BLaER1 treated with 17β-estradiol and CSF1 and Interleukin-3, amounts not matched to agents 10 nM and 100 nM (cell line): ENCODE measurements around the gene GFPT2.
A peak's percentile ranks its signal among the peaks of the same experiment; 100 is the strongest.

Experiments used
- H3K27ac ChIP-seq, 11 experiments: shearing (Covaris generic); formaldehyde crosslinking; 2 replicates each; pipeline ENCODE4 v1.8.1; 2022
- H3K27me3 ChIP-seq, 11 experiments: shearing (Covaris generic); formaldehyde crosslinking; 2 replicates each; pipeline ENCODE4 v1.8.1; 2022
- H3K36me3 ChIP-seq, 11 experiments: shearing (Covaris generic); formaldehyde crosslinking; 2 replicates each; pipeline ENCODE4 v1.8.1; 2022
- H3K4me1 ChIP-seq, 10 experiments: shearing (Covaris generic); formaldehyde crosslinking; 2 replicates each; pipeline ENCODE4 v1.8.1; 2022
- H3K4me2 ChIP-seq, 11 experiments: shearing (Covaris generic); formaldehyde crosslinking; 2 replicates each; pipeline ENCODE4 v1.8.1; 2022
- H3K4me3 ChIP-seq, 10 experiments: shearing (Covaris generic); formaldehyde crosslinking; 2 replicates each; pipeline ENCODE4 v1.8.1; 2022
- H3K9ac ChIP-seq, 11 experiments: shearing (Covaris generic); formaldehyde crosslinking; 2 replicates each; pipeline ENCODE4 v1.8.1; 2022
- H3K9me3 ChIP-seq, 11 experiments: shearing (Covaris generic); formaldehyde crosslinking; replicated peaks in 1 of 11; 2 replicates each; pipeline ENCODE4 v1.8.1; 2022
- H4K20me1 ChIP-seq, 11 experiments: shearing (Covaris generic); formaldehyde crosslinking; 2 replicates each; pipeline ENCODE4 v1.8.1; 2022
- Cebpa-rat ChIP-seq, 11 experiments: shearing (Covaris generic); IDR thresholded peaks; 2 replicates each; pipeline ENCODE4 v1.8.1; 2022

GFPT2 gene

DNA sequence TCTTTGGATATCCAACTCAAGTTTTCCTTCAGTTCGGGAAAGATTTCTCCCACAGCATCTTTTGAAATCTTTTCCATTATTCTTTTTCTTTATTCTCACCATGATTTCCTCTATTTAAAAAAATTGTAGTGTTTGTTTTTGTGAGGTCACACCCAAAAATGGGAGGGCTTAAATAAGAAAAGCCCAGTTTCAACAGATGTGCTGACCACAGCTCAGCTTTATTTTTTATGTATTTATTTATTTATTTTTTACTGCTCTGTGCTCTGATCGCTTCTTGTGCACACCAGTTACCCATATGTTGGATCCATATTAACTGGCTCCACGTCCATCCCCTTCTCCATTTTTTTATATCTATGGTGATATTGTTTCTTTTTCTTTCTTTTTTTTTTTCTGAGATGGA is 20.3 kb downstream of the GFPT2 start:
- H3K36me3 ChIP-seq = no peaks in the 10 kb centered on the region
- no peak overlapping the region for H3K4me2 ChIP-seq
- H3K4me1 ChIP-seq = peaks cover 0 to 15% (median 6%) of the 10 kb centered on the region in 10 experiments; a peak in 12 of 20 replicates
- no peak overlapping the region for H3K9ac ChIP-seq
- TF ChIP-seq Cebpa-rat (IDR thresholded peaks at IDR 0.05) = no peak
- H3K27me3 ChIP-seq = no peaks in the 10 kb centered on the region
- no peak overlapping the region for H3K4me3 ChIP-seq
- no peaks in the 10 kb centered on the region for H4K20me1 ChIP-seq
- no peaks in the 10 kb centered on the region for H3K9me3 ChIP-seq
- H3K27ac ChIP-seq = no peak overlapping the region

DNA sequence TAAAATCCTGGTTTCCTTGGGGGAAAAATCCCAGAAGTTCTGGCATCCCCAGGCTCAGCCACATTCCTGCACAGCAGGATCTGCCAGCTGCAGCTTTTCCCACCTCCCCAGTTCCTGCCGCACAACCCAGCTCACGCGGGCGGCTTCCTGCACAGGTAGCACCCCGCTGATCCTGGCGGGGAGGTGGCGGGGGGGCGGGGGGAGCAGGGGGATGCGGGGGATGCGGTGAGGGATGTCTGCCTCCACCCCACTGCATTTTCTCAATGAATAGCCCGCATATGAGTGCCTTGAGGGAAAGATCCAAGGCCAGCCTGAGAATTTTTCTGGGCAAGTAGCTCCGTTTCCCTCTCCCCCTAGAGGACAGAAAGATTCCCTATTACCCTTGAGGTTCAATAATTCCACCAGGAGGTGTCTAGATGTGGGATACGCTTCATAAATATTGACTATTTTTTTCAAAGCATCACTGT is 21.1 kb downstream of the GFPT2 start:
- no peaks in the 10 kb centered on the region for H3K36me3 ChIP-seq
- no peaks in the 10 kb centered on the region for H4K20me1 ChIP-seq
- H3K9me3 ChIP-seq = no peaks in the 10 kb centered on the region
- no peak overlapping the region for H3K27ac ChIP-seq
- no peaks in the 10 kb centered on the region for H3K27me3 ChIP-seq
- no peak for TF ChIP-seq Cebpa-rat (IDR thresholded peaks at IDR 0.05)
- peaks cover 0 to 15% (median 6%) of the 10 kb centered on the region in 10 experiments; a peak in 12 of 20 replicates for H3K4me1 ChIP-seq
- H3K4me3 ChIP-seq = no peak overlapping the region
- H3K9ac ChIP-seq = no peak overlapping the region
- no peak overlapping the region for H3K4me2 ChIP-seq

DNA sequence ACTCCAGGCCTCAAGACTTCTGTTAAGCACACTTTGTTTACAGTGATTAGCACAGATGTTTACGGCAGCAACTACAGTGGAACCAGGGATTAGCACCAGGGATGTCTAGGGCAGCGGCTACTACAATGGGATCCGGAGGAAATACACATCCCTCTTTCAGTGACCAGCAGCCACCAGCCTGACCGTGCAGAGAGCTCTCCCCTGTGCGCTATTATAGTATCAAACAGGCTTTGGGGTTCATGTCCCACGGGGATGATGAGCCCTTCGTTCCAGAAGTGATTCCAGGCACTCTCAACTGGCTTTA is 21.5 kb downstream of the GFPT2 start:
- H3K9ac ChIP-seq = no peak overlapping the region
- H3K4me3 ChIP-seq = no peak overlapping the region
- peaks cover 0 to 12% (median 6%) of the 10 kb centered on the region in 10 experiments; a peak in 12 of 20 replicates for H3K4me1 ChIP-seq
- no peak for TF ChIP-seq Cebpa-rat (IDR thresholded peaks at IDR 0.05)
- no peaks in the 10 kb centered on the region for H3K27me3 ChIP-seq
- H3K4me2 ChIP-seq = no peak overlapping the region
- no peaks in the 10 kb centered on the region for H4K20me1 ChIP-seq
- no peaks in the 10 kb centered on the region for H3K9me3 ChIP-seq
- H3K27ac ChIP-seq = no peak overlapping the region
- no peaks in the 10 kb centered on the region for H3K36me3 ChIP-seq

DNA sequence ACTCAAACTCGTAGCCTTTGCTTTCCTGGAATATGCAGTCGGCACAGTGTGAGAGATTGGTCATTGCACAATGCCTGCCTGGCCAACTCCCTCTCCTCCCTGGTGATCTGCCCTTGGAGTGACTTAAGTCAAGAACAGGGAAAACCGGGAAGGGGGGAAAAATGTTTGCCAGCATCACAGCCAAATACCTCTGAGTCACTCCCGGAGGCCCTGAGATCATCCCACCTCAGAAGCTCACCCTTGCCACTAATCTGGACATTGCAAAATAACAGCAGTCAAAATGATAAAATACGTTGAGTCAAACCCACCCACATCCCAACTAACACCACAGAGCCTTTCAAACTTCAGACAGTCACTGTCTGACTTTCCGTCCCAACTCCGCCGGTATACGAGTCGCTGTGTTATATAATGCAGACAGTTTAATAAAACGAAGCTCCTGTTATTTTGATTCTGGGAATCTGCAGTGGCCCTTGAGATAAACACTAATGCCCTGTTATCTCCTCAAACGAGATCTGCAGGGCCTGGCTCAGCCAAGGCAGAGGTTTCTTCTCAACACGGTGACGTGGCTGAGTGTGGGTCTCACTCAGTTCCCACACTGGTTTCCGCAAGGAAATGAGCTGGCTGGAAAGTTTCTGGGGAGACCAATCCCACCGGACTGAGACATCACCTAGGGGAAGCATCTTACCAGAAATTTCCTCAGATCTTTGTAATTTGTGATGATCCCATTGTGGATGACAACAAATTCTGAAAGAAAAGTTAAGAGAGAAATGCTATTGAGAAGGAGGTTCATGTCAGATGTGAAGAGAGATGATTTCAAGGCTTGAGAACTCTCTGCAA is 22.1 kb downstream of the GFPT2 start:
- Histone ChIP-seq H3K27me3 (no peaks in the 10 kb centered on the region), H3K4me1 (peaks cover 0 to 11% (median 6%) of the 10 kb centered on the region in 10 experiments; a peak in 12 of 20 replicates), H3K4me3 (no peak overlapping the region), H3K9me3 (no peaks in the 10 kb centered on the region), H3K9ac (no peak overlapping the region), H4K20me1 (no peaks in the 10 kb centered on the region), H3K4me2 (no peak overlapping the region), H3K36me3 (no peaks in the 10 kb centered on the region), H3K27ac (no peak overlapping the region)
- TF ChIP-seq Cebpa-rat (IDR thresholded peaks at IDR 0.05) = no peak

GRCh38 chr5:180330270-180330648 is 22.9 kb downstream of the GFPT2 start:
- H3K27ac ChIP-seq = no peak overlapping the region
- no peaks in the 10 kb centered on the region for H3K27me3 ChIP-seq
- no peak for TF ChIP-seq Cebpa-rat (IDR thresholded peaks at IDR 0.05)
- no peaks in the 10 kb centered on the region for H3K36me3 ChIP-seq
- H3K9me3 ChIP-seq = no peaks in the 10 kb centered on the region
- no peak overlapping the region for H3K4me3 ChIP-seq
- no peak overlapping the region for H3K4me2 ChIP-seq
- peaks cover 0 to 11% (median 6%) of the 10 kb centered on the region in 10 experiments; a peak in 12 of 20 replicates for H3K4me1 ChIP-seq
- H3K9ac ChIP-seq = no peak overlapping the region
- H4K20me1 ChIP-seq = no peaks in the 10 kb centered on the region

GRCh38 chr5:180329606-180330269 is 23.4 kb downstream of the GFPT2 start:
- H3K36me3 ChIP-seq = no peaks in the 10 kb centered on the region
- no peak overlapping the region for H3K27ac ChIP-seq
- H3K9me3 ChIP-seq = no peaks in the 10 kb centered on the region
- H3K4me1 ChIP-seq = peaks cover 0 to 11% (median 6%) of the 10 kb centered on the region in 10 experiments; a peak in 12 of 20 replicates
- H3K27me3 ChIP-seq = no peaks in the 10 kb centered on the region
- H3K4me2 ChIP-seq = no peak overlapping the region
- H4K20me1 ChIP-seq = no peaks in the 10 kb centered on the region
- H3K9ac ChIP-seq = no peak overlapping the region
- H3K4me3 ChIP-seq = no peak overlapping the region
- no peak for TF ChIP-seq Cebpa-rat (IDR thresholded peaks at IDR 0.05)

- no peaks in the 10 kb centered on the region for H3K9me3 ChIP-seq
- peaks cover 0 to 11% (median 6%) of the 10 kb centered on the region in 10 experiments; a peak in 12 of 20 replicates for H3K4me1 ChIP-seq
- no peak overlapping the region for H3K4me3 ChIP-seq
- H4K20me1 ChIP-seq = no peaks in the 10 kb centered on the region
- no peaks in the 10 kb centered on the region for H3K27me3 ChIP-seq
- H3K27ac ChIP-seq = no peak overlapping the region
- H3K4me2 ChIP-seq = no peak overlapping the region
- no peak overlapping the region for H3K9ac ChIP-seq
- no peak for TF ChIP-seq Cebpa-rat (IDR thresholded peaks at IDR 0.05)
- no peaks in the 10 kb centered on the region for H3K36me3 ChIP-seq
These were observed 24.0 kb downstream of the GFPT2 start for GRCh38 chr5:180329138-180329435.

DNA sequence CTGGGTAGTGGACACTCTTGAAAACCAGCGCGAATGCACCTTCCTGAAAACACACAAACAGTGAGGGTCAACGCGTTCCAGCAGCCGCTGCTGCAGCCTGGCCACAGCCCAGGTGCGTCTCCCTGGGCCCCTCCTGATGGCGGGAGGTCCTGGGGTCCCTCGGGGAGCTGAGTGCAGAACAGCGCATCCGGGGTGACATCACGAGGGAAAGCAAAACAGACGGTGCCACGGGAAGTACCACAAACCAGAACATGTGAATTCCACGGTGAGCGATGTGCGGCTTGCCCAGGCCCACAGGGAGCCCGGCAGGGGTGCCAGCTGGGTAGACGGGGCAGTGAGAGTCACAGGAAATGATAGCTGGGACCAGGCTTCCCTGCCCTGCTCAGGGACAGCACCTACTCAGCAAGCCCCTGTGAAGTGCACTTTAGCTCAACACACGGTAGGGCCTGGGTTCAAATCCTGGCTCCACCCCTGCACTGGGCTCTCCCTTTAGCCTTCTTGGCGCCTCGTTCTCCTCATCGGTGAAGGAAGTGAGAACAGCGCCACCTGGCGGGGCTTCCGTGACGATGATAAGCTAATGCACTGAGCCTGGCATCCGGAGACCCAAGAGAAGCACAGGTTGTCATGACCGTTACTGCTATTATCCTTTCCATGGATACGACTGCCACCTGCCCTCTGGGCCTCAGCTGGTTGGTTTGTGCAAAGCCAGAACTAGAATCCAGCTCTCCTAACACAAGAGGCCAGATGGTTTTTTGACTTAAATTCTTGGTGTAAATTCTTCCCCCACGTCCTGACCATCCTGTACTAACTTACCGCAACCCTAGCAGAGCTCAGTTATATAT is 24.6 kb downstream of the GFPT2 start:
- Histone ChIP-seq H3K27me3 (no peaks in the 10 kb centered on the region), H4K20me1 (no peaks in the 10 kb centered on the region), H3K36me3 (no peaks in the 10 kb centered on the region), H3K4me2 (peak overlapping the region; percentile 22 to 62 (median 43); a peak in 19 of 22 replicates), H3K9me3 (no peaks in the 10 kb centered on the region), H3K4me3 (no peak overlapping the region), H3K27ac (no peak overlapping the region), H3K4me1 (peaks cover 0 to 11% (median 5%) of the 10 kb centered on the region in 10 experiments; a peak in 11 of 20 replicates), H3K9ac (no peak overlapping the region)
- no peak for TF ChIP-seq Cebpa-rat (IDR thresholded peaks at IDR 0.05)

DNA sequence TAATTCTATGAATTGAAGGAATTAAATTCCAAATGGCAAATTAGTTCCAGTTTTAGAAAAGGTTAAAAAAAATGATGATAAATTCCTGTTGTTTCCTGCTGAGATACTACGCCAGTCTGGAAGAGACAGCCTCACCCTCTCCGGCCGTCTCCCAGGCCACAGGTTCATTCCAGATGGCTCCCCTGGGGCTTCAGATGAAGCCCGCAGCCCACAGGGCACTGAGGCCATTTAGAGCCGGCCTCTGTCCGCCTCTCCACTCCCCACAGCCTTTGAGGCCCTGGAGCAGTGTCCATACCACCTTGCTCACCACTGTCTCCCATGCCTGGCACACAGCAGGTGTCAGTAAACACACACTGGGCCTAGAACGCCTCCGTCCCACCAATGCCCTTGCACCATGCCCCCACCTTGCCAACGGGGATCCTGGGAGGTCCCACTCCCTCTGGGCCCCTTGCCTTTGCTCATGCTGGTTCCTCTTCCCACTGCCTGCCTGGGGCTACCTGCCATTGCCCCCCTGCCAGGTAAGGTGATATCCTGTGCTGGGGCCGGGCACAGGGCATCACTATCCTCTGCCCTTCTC is 26.1 kb downstream of the GFPT2 start:
- Histone ChIP-seq H3K4me2 (no peak overlapping the region), H3K27ac (no peak overlapping the region)

More for the DNA sequence above, 26.1 kb downstream of the GFPT2 start:
- no peak overlapping the region for H3K9ac ChIP-seq
- H3K36me3 ChIP-seq = no peaks in the 10 kb centered on the region
- H3K4me3 ChIP-seq = no peak overlapping the region
- no peaks in the 10 kb centered on the region for H3K9me3 ChIP-seq
- no peak for TF ChIP-seq Cebpa-rat (IDR thresholded peaks at IDR 0.05)
- no peaks in the 10 kb centered on the region for H4K20me1 ChIP-seq
- H3K27me3 ChIP-seq = no peaks in the 10 kb centered on the region
- peaks cover 0 to 11% (median 5%) of the 10 kb centered on the region in 10 experiments; a peak in 10 of 20 replicates for H3K4me1 ChIP-seq
